ENCODE measurements around the gene FRS2.

DNA sequence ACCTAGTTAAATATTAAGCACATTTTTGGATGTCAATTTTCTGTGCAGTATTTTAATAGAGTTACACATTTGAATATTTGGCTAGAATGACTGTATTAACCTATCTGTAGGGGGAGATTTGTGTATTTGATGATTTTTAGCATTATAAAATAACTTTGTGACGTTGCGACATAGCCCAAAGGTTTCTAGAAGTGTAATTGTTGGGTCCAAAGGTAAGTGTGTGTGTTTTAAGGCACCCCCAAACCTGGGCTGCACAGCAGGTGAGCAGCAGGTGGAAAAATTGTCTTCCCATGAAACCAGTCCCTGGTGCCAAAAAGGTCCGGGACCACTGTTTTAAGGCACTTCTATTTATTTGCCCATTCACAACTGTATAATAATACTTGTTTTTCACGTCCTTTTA lies 118.3 kb downstream of the FRS2 start:
- TF ChIP-seq POLR2AphosphoS5 (IDR thresholded peaks at IDR 0.05; ENCODE audit: low read depth, low read length) = no peak
- TF ChIP-seq SIN3A (IDR thresholded peaks at IDR 0.05; ENCODE audit: borderline replicate concordance, insufficient read depth, low read length) = no peak
- TF ChIP-seq, protein P1, sequence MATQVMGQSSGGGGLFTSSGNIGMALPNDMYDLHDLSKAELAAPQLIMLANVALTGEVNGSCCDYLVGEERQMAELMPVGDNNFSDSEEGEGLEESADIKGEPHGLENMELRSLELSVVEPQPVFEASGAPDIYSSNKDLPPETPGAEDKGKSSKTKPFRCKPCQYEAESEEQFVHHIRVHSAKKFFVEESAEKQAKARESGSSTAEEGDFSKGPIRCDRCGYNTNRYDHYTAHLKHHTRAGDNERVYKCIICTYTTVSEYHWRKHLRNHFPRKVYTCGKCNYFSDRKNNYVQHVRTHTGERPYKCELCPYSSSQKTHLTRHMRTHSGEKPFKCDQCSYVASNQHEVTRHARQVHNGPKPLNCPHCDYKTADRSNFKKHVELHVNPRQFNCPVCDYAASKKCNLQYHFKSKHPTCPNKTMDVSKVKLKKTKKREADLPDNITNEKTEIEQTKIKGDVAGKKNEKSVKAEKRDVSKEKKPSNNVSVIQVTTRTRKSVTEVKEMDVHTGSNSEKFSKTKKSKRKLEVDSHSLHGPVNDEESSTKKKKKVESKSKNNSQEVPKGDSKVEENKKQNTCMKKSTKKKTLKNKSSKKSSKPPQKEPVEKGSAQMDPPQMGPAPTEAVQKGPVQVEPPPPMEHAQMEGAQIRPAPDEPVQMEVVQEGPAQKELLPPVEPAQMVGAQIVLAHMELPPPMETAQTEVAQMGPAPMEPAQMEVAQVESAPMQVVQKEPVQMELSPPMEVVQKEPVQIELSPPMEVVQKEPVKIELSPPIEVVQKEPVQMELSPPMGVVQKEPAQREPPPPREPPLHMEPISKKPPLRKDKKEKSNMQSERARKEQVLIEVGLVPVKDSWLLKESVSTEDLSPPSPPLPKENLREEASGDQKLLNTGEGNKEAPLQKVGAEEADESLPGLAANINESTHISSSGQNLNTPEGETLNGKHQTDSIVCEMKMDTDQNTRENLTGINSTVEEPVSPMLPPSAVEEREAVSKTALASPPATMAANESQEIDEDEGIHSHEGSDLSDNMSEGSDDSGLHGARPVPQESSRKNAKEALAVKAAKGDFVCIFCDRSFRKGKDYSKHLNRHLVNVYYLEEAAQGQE (IDR thresholded peaks at IDR 0.05; ENCODE audit: insufficient read depth in 1 of 2, low read depth in 2 of 2, low read length in 2 of 2) = no peak
- TF ChIP-seq TAF1 (IDR thresholded peaks at IDR 0.05; ENCODE audit: borderline replicate concordance, insufficient read depth, low read length) = no peak

All from PFSK-1 (cell line).